ENCODE results near the gene HES5.

HES5 gene

DNA sequence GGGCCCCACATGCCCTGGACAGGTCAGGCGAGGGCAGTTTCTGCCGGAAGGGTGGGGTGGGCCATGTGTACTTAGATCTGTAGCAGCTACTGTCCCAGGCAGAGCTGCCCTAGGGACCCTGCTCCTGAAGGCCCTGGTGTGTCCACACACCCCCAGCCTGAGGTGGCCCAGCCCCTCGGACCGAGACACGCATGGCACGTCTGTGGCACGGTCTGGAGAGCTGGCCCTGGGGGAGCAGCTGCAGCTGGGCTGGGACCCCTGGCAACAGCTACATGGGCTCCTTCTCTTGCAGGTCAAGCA is 28.3 kb downstream of the HES5 start:
- H3K27ac ChIP-seq, result no peak overlapping the region
- TF ChIP-seq, protein P1, sequence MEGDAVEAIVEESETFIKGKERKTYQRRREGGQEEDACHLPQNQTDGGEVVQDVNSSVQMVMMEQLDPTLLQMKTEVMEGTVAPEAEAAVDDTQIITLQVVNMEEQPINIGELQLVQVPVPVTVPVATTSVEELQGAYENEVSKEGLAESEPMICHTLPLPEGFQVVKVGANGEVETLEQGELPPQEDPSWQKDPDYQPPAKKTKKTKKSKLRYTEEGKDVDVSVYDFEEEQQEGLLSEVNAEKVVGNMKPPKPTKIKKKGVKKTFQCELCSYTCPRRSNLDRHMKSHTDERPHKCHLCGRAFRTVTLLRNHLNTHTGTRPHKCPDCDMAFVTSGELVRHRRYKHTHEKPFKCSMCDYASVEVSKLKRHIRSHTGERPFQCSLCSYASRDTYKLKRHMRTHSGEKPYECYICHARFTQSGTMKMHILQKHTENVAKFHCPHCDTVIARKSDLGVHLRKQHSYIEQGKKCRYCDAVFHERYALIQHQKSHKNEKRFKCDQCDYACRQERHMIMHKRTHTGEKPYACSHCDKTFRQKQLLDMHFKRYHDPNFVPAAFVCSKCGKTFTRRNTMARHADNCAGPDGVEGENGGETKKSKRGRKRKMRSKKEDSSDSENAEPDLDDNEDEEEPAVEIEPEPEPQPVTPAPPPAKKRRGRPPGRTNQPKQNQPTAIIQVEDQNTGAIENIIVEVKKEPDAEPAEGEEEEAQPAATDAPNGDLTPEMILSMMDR (IDR thresholded peaks at IDR 0.05), result no peak
- DNase-seq (ENCODE audit: low spot score), result no peak
- H3K4me3 ChIP-seq, result no peak overlapping the region

DNA sequence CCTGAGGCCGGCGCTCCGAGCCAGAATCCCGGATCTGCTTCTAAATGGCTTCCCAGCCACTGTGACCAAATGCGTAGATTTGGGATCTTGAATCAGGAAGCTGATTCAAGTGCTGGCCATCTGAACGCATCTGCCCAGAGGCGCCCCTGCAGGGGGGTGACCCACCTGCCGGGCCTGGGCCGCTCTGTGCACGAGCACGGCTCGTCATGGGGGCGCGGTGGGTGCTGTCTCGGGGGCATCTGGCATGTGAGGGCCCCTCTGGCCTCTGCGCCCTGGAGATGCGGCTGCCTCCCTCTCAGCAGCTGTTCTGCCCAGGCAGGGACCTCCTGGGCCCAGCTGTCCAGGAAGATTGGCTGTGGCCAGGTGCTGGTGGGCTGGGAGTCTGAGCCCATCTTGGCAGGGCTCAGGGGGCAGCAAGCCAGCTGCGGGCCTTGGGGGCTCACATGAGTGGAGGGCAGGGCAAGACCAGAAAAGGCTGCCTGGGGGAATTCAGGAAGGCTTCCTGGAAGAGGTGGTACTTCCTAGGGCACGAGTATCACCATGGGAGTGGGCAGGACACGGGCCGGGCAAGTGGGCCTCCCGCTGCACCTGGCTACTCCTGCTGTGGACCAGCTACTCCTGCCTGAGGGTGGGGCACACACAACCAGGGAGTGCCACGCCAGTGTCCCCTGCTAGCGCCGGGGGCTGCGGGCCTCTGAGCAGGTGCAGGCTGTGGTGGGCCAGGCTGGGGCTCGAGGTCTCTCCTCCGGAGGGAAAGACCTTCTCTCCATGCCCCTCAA is 28.8 kb downstream of the HES5 start:
- no peak for DNase-seq (ENCODE audit: low spot score)
- TF ChIP-seq, protein P1 (IDR thresholded peaks at IDR 0.05), result no peak
- Histone ChIP-seq H3K4me3 (no peak overlapping the region), H3K27ac (no peak overlapping the region)

DNA sequence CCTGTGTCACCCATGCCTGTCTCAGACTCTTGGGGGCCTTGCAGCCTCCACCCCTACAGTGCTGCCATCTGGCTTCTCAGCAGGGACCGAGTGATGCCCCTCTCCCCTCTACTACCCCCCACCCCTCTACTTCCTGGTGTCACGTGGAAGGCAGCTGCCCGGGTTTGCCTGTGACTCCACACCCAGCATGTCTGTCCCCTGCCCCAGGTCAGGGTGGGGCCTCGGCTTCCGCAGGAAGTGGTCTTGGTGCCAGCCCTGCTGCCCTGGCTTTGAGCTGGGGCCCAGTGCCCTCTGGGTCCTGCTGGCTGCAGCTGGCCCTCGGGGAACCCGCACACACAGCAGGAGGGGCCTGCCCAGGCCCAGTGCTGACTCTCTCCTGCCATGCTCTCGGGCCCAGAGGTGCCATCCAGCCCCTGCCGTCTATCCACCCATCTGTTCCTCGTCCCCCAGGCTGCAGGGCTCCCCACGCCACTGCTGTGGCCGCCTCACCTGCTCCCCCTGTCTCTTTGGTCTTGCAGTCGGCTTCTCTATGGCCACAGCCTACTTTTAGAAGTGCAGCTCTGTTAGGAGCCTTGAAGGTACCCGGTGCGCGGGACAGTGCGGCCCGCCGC is 30.0 kb downstream of the HES5 start:
- TF ChIP-seq, protein P1 (IDR thresholded peaks at IDR 0.05), result no peak

DNA sequence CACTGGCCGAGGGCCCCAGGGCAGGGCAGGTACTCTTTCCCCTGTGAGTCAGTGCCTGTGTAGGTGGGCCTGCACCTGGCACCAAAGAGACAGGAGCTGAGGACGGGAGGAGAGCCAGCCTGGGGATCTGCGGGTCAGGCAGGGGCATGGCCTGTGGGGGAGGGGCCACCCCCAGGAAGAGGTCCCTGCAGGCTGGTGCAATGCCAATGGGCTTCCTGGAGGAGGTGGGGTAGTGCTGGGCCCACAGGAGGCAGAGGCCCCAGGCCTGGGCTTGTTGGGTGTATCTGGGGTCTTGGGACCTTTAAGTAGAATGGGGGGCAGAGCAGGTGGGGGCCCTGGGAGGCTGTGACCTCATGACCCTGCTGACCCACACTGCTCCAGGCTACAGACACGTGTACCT is 30.8 kb downstream of the HES5 start:
- DNase-seq (ENCODE audit: low spot score), result no peak
- TF ChIP-seq, protein P1 (IDR thresholded peaks at IDR 0.05), result no peak
- H3K4me3 ChIP-seq, result no peak overlapping the region
- H3K27ac ChIP-seq, result no peak overlapping the region

More for the DNA sequence above, 30.0 kb downstream of the HES5 start:
- H3K27ac ChIP-seq, result no peak overlapping the region
- no peak overlapping the region for H3K4me3 ChIP-seq
- no peak for DNase-seq (ENCODE audit: low spot score)

DNA sequence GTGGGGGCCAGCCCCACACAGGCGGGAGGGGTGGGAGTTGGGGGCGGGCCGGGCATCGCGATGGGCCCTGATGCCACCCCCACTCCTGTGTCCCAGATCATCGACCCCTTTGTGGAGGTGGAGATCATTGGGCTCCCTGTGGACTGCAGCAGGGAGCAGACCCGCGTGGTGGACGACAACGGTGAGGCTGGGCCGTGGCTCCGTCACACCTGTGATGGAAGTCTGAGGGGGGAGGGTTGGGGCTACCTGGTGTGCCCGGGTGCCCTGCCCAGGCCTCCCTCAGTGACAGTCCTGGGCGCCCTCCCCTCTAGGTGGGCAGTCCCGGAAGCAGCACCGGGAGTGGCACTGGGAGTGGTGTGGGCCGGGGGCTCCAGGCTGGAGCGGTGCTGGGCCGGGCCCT is 31.4 kb downstream of the HES5 start:
- no peak overlapping the region for H3K4me3 ChIP-seq
- TF ChIP-seq, protein P1 (IDR thresholded peaks at IDR 0.05), result no peak
- H3K27ac ChIP-seq, result no peak overlapping the region
- no peak for DNase-seq (ENCODE audit: low spot score)

DNA sequence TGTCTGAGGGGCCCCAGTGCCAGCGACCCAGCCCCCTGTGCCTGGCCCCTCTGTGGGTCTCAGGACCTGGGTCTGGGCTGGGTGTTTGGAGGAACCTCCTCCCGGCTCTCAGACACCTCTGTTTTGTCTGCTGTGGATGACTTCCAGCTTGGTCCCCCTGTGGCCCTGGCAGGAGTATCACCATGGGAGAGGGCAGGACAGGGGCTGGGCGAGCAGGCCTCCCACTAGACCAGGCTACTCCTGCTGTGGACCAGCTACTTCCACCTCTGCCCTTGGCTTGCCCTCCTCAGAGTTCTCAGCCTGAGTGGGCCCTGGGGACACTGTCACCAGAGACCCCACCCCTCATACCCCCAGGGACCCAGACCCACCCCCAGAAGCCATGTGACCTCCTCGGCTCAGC is 32.2 kb downstream of the HES5 start:
- H3K27ac ChIP-seq, result no peak overlapping the region
- TF ChIP-seq, protein P1 (IDR thresholded peaks at IDR 0.05), result no peak
- H3K4me3 ChIP-seq, result no peak overlapping the region
- DNase-seq (ENCODE audit: low spot score), result no peak

DNA sequence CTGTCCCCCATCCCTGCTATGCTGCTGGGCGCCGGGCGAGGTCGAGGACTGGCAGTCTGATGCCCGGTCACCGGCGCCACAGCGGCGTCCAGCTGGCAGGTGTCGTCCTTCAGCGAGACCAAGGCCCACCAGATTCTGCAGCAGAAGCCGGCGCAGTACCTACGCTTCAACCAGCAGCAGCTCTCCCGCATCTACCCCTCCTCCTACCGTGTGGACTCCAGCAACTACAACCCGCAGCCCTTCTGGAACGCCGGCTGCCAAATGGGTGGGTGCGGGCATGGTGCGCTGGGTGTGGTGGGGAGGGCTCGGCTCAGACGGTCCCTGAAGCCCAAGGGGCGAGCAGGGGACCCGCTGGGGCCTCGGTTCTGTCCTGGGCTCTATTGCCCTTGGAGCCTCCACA is 33.3 kb downstream of the HES5 start:
- H3K27ac ChIP-seq, result no peak overlapping the region
- TF ChIP-seq, protein P1 (IDR thresholded peaks at IDR 0.05), result no peak

More for the DNA sequence above, 33.3 kb downstream of the HES5 start:
- DNase-seq (ENCODE audit: low spot score), result no peak
- H3K4me3 ChIP-seq, result no peak overlapping the region
